HG03558 (cell line): ENCODE measurements around the gene MUC4.

Experiments
- ATAC-seq: cut with Tn5 transposase; IDR thresholded peaks from one replicate; pipeline ENCODE4 v1.9.1; 2021; ENCODE audit warnings: moderate number of reproducible peaks; ENCODE audit not compliant: unreplicated experiment; ENCODE audit errors: extremely low read depth

Gene MUC4

GRCh38 chr3:195811756-195812155 is at the start of gene MUC4:
Gene MUC4, minus strand, starts transcription at chr3:195811929. Its CDS starts 112 bp downstream, at chr3:195811817.
- ATAC-seq: no peak

DNA sequence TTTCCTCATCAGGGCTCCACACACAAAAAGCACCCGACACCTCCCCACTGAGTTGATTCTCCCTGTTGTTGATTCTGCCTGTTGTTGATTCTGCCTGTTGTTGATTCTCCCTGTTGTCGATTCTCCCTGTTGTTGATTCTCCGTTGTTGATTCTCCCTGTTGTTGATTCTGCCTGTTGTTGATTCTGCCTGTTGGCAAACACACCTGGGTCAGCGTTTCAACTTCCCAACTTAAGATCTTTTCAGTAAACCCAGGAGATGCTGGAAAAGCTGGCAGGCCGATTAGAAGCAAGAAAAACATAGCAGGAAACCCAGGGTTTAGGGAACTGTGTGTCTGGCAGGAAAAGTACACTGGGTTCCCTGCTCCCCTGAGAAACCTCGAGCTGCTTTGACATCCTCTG is 48.7 kb upstream of the MUC4 start:
- no peak for ATAC-seq

DNA sequence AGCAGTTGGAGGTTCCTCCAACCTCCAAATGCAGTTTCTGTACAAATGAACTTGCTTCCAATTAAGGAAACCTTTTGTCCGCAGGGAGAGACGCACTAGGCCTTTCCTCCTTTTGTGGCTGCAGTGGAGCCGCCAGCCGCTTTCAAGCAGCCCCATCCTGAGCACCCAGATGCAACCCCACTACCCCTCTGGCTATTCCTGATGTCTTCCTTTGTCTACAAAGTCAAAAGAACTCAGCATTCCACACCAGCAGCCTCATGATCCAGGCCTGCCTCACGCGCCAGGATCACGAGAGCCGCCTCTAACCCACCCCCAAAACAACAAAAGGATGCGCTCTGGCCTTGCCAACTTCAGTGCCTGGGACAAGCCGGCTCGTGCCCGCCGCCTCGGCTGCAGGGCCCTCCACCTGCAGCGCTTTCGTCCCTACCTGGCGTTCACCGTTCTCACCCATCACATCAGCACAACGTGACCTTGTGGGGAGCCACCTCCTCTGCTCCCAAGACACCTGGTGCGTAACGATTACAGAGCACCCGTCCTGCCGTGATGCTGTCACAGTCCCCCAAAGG is 48.2 kb upstream of the MUC4 start:
- ATAC-seq: no peak

- ATAC-seq: no peak
Observed at GRCh38 chr3:195859061-195859845, 47.5 kb upstream of the MUC4 start.

GRCh38 chr3:195856410-195857084 is 44.8 kb upstream of the MUC4 start:
- ATAC-seq: no peak

- no peak for ATAC-seq
Observed at GRCh38 chr3:195855471-195856409, 44.0 kb upstream of the MUC4 start.

GRCh38 chr3:195854628-195855294 is 43.0 kb upstream of the MUC4 start:
- no peak for ATAC-seq

- no peak for ATAC-seq
Observed at GRCh38 chr3:195853996-195854395, 42.3 kb upstream of the MUC4 start.

DNA sequence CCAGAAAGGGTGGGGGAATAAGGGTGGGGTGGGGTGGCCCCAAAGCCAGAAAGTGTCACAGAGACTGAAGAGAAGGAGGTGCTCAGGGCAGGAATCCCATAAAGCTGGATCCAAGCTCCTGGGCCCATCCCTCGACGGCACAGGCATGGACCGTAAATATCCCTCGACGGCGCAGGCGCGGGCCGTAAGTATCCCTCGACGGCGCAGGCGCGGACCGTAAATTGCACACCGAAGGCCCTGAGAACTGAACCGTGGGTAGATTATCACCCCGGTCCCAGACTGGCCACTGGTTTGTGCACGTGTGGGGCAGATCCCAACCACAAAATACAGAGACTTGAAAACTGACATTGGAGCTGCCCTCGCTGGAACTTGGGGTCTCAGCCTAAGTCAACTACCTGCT is 41.3 kb upstream of the MUC4 start:
- ATAC-seq: no peak

- peak; percentile 56 for ATAC-seq
Observed at GRCh38 chr3:195850857-195851543, 39.3 kb upstream of the MUC4 start.

DNA sequence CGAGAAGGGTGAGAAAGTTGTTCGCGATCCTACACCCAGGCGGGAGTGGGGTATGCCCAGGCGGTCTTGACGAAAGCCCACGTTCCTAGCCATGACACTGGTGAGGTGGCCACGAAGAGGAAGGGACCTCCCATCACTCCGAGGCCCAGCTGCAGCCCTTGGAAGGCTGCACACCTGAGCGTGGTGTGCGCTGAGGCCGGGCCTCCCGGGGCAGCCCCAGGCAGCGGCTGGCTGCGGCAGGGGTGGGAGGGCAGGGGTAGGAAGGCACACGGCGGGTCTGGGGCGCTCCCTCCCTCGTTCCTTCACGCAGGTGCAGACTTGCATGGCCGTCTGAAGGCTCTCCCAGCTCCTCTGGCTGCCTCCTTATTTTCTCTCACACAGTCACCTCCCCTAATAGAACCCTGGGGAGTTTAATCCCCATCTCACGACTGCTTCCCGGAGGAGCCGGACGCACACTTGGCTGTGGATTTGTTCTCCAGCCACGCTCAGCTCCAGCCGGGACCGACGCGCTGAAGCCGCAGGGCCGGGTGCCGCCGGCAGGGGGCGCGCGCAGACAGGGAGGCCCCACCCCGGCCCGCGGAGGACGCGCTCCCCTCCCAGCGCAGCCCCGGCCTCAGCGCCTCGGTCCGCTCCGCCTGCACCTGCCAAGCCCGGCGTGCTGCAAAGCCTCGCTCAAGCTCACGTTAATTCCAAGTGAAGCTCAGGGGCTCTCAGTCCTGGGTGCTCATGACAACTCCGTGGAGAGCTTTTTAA is 37.8 kb upstream of the MUC4 start:
- ATAC-seq: no peak

DNA sequence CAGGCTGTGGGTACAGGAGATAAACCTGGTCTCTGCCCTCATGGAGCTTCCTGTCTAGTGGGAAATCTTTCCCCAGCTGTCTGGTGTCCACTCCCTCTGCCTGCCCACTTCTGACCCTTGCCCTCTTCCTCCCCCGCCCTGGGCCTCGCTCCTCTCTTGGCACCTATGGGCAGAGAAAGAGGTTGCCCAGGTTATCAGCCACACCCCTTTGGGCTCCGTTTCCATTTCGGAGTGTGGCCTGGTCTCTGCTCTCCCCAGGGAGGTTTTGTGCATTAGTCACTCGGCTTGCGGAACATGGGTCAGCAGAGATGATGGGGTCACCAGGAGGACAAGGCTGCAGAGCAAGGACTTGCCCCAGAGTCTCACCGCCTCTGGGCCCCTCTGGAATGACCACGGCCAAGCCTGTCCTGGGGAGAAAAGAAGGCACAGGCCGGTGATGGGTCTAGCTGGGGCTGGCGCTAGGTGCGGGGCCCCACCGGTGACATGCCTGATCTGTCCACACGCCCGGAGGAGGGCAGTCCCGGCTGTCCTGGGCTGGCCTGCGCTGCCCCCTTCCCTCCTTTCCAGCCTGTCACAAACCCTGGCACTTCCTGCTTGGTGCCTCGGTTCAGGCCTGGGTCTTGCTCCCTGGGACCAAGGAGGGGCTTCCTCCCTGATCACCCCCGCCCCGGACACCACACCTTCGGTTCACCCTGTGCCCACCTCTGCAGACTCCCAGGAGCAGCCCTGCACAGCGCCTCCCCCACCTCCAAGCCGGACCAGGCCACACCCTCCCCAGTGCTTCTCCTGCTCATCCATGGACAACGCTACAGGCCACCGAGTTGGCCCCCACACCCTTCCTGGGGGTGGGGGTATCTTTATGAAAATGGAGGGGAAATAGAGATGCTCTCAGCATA is 35.6 kb upstream of the MUC4 start:
- ATAC-seq: no peak

DNA sequence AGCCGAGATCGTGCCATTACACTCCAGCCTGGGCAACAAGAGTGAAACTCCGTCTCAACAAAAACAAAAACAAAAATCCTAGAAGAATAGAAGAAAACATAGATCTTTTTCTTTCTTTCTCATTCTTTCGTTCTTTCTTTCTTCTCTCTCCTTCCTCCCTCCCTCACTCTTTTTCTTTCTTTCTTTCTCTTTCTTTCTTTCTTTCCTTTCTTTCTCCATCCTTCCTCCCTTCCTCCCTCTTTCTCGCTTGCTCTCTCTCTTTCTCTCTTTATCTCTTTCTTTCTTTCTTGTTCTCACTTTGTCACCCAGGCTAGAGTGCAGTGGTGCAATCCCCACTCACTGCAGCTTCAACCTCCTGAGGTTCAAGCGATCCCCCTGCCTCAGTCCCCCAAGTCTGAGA is 33.8 kb upstream of the MUC4 start:
- no peak for ATAC-seq

- ATAC-seq: no peak
Observed at GRCh38 chr3:195844671-195845218, 33.0 kb upstream of the MUC4 start.

GRCh38 chr3:195839260-195840010 is 27.7 kb upstream of the MUC4 start:
- ATAC-seq: no peak

- no peak for ATAC-seq
Observed at GRCh38 chr3:195838714-195839113, 27.0 kb upstream of the MUC4 start.
